ENCODE results near the gene USP22. TPM values are rescaled to one million over a fixed set of nuclear protein-coding genes. Genes with fewer than 3 reads are reported as not detected.

Gene USP22
- polyA plus RNA-seq, 1 donor (not counting 4 experiments of a cell fraction or from before 2014, with no cell fraction given): 111 TPM

DNA sequence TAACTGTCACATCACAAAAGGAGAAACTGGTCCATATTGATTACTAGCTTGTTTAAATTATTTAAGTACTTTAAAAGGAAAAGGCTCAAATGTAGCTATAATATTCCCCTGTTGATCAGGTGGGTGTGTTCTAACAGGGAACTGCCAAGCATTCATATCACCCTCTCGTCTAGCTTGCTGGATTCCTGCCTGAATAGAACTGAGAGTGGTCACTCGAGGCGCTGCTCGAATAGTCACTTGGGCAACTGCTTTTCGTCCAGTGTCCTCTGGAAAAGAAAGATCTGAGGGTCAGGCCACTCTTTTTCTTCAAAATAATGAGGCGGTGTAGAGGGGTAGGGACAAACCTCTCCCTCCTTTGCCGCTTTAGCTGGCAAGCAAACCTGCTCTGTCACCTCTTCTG is 36.4 kb upstream of the USP22 start:
- dilution Hi-C loops (cut with MboI; ENCODE audit: extremely low pct_ligation_motif_present, low sequenced_read_pairs): no loop called here
- TF ChIP-seq, protein P1, sequence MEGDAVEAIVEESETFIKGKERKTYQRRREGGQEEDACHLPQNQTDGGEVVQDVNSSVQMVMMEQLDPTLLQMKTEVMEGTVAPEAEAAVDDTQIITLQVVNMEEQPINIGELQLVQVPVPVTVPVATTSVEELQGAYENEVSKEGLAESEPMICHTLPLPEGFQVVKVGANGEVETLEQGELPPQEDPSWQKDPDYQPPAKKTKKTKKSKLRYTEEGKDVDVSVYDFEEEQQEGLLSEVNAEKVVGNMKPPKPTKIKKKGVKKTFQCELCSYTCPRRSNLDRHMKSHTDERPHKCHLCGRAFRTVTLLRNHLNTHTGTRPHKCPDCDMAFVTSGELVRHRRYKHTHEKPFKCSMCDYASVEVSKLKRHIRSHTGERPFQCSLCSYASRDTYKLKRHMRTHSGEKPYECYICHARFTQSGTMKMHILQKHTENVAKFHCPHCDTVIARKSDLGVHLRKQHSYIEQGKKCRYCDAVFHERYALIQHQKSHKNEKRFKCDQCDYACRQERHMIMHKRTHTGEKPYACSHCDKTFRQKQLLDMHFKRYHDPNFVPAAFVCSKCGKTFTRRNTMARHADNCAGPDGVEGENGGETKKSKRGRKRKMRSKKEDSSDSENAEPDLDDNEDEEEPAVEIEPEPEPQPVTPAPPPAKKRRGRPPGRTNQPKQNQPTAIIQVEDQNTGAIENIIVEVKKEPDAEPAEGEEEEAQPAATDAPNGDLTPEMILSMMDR (optimal IDR thresholded peaks at IDR 0.05 in 1 of 3, IDR thresholded peaks at IDR 0.05 in 1 of 3, conservative IDR thresholded peaks at IDR 0.05 in 1 of 3; ENCODE audit: extremely low read depth in 1 of 3, insufficient read depth in 2 of 3, low read length in 3 of 3): no peak
- no peak for TF ChIP-seq EZH2 (IDR thresholded peaks at IDR 0.05; ENCODE audit: low read length)
- Histone ChIP-seq H3K4me3 (ENCODE audit: control insufficient read depth in 2 of 3, extremely low read depth in 1 of 3, insufficient read depth in 2 of 3, low read depth in 1 of 3, low read length in 3 of 3) (no peak overlapping the region), H4K20me1 (ENCODE audit: control insufficient read depth, extremely low read depth, insufficient read depth, low read length) (no peaks in the 10 kb centered on the region), H3K9me3 (ENCODE audit: control insufficient read depth, low read depth, low read length) (no peaks in the 10 kb centered on the region), H3K9ac (ENCODE audit: control insufficient read depth, extremely low read depth, insufficient read depth, low read length) (no peak overlapping the region), H3K79me2 (ENCODE audit: control insufficient read depth, insufficient read depth, low read length) (no peaks in the 10 kb centered on the region), H3K36me3 (ENCODE audit: control insufficient read depth in 2 of 2, extremely low read depth in 1 of 2, insufficient read depth in 2 of 2, low read length in 2 of 2) (no peaks in the 10 kb centered on the region), H3K9me1 (ENCODE audit: control insufficient read depth, extremely low read depth, insufficient read depth, low read length) (no peaks in the 10 kb centered on the region), H3K4me2 (ENCODE audit: control insufficient read depth, extremely low read depth, insufficient read depth, low read depth, low read length) (no peak overlapping the region), H3K27me3 (ENCODE audit: control insufficient read depth, extremely low read depth, insufficient read depth, low read length) (peaks cover 8% of the 10 kb centered on the region), H3K4me1 (ENCODE audit: control insufficient read depth, extremely low read depth, insufficient read depth, low read length) (peaks cover 8% of the 10 kb centered on the region), H3K27ac (ENCODE audit: control insufficient read depth, insufficient read depth, low read length) (no peak overlapping the region), H2AFZ (ENCODE audit: control insufficient read depth, low read length) (no peak overlapping the region)
- FAIRE-seq: no peak
- no peak for DNase-seq (ENCODE audit: low read depth, low spot score)

DNA sequence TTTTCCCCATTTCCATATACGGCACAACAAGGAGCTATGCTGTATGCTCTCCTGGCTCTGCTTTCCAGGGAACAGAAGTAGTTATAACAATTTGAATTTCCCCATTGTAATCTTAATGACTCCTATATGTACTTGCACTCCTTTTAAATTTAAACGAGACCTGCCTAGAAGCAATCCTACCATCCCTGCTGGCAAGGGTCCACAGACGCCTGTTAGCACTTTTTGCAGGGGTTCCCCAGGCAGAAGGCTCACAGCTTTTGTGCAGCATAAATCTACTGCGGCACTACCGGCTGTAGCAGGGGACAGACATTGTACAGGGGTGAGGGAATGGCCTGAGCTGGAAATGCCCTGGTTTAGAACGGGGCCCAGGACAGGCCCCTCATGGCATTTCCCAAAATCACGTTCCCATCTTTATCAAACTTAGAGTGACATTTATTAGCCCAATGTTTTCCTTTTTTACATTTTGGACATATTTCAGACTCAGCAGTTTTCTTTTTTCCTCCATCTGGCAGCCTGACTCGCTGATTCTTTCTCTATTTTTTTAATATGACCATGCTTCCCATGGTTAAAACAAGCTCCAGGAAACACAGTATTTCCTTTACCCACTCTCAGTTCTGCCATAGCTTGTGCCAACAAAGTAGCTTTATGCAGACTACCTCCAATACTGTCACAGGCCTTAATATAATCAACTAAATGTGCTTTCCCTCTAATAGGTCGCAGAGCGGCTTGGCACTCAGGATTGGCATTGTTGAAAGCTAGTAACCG is 35.4 kb upstream of the USP22 start:
- H3K27me3 ChIP-seq (ENCODE audit: control insufficient read depth, extremely low read depth, insufficient read depth, low read length): peaks cover 8% of the 10 kb centered on the region
- H3K9ac ChIP-seq (ENCODE audit: control insufficient read depth, extremely low read depth, insufficient read depth, low read length): no peak overlapping the region
- H3K4me1 ChIP-seq (ENCODE audit: control insufficient read depth, extremely low read depth, insufficient read depth, low read length): peaks cover 8% of the 10 kb centered on the region
- H3K27ac ChIP-seq (ENCODE audit: control insufficient read depth, insufficient read depth, low read length): no peak overlapping the region
- FAIRE-seq (no peak), DNase-seq (ENCODE audit: low read depth, low spot score) (no peak)
- no peaks in the 10 kb centered on the region for H3K9me1 ChIP-seq (ENCODE audit: control insufficient read depth, extremely low read depth, insufficient read depth, low read length)
- TF ChIP-seq EZH2 (IDR thresholded peaks at IDR 0.05; ENCODE audit: low read length): no peak
- TF ChIP-seq, protein P1 (optimal IDR thresholded peaks at IDR 0.05 in 1 of 3, IDR thresholded peaks at IDR 0.05 in 1 of 3, conservative IDR thresholded peaks at IDR 0.05 in 1 of 3; ENCODE audit: extremely low read depth in 1 of 3, insufficient read depth in 2 of 3, low read length in 3 of 3): no peak
- H3K4me2 ChIP-seq (ENCODE audit: control insufficient read depth, extremely low read depth, insufficient read depth, low read depth, low read length): no peak overlapping the region
- dilution Hi-C loops (cut with MboI; ENCODE audit: extremely low pct_ligation_motif_present, low sequenced_read_pairs): no loop called here
- H3K4me3 ChIP-seq (ENCODE audit: control insufficient read depth in 2 of 3, extremely low read depth in 1 of 3, insufficient read depth in 2 of 3, low read depth in 1 of 3, low read length in 3 of 3): no peak overlapping the region
- H3K9me3 ChIP-seq (ENCODE audit: control insufficient read depth, low read depth, low read length): no peaks in the 10 kb centered on the region
- no peak overlapping the region for H2AFZ ChIP-seq (ENCODE audit: control insufficient read depth, low read length)
- no peaks in the 10 kb centered on the region for H3K36me3 ChIP-seq (ENCODE audit: control insufficient read depth in 2 of 2, extremely low read depth in 1 of 2, insufficient read depth in 2 of 2, low read length in 2 of 2)
- no peaks in the 10 kb centered on the region for H3K79me2 ChIP-seq (ENCODE audit: control insufficient read depth, insufficient read depth, low read length)
- H4K20me1 ChIP-seq (ENCODE audit: control insufficient read depth, extremely low read depth, insufficient read depth, low read length): no peaks in the 10 kb centered on the region

All from keratinocyte (primary cell).